HEK293T (cell line): ENCODE results near the gene CADM1.

Experiments
- ARNT ChIP-seq: fragments of 450-650 bp; IDR thresholded peaks from 2 replicates; pipeline ENCODE4 v1.6.1; 2017; ENCODE audit warnings: mild to moderate bottlenecking
- BHLHE40 ChIP-seq: fragments of 450-650 bp; IDR thresholded peaks from 2 replicates; pipeline ENCODE4 v1.6.1; 2016; ENCODE audit warnings: mild to moderate bottlenecking, moderate library complexity, borderline replicate concordance
- ELF4 ChIP-seq: fragments of 450-650 bp; IDR thresholded peaks from 2 replicates; pipeline ENCODE4 v1.6.1; 2017; ENCODE audit warnings: antibody characterized with exemption
- FOXA1 ChIP-seq: fragments of 450-650 bp; IDR thresholded peaks from 2 replicates; pipeline ENCODE4 v1.6.1; 2016; ENCODE audit warnings: mild to moderate bottlenecking
- FOXK2 ChIP-seq: fragments of 450-650 bp; IDR thresholded peaks from 2 replicates; pipeline ENCODE4 v1.6.1; 2016; ENCODE audit warnings: mild to moderate bottlenecking
- FOXM1 ChIP-seq: fragments of 450-650 bp; IDR thresholded peaks from 2 replicates; pipeline ENCODE4 v1.6.1; 2017; ENCODE audit warnings: mild to moderate bottlenecking, borderline replicate concordance
- L3MBTL2 ChIP-seq: fragments of 450-650 bp; conservative IDR thresholded peaks from 2 replicates; pipeline ENCODE4 v1.6.1; 2016; ENCODE audit warnings: mild to moderate bottlenecking
- NFRKB ChIP-seq: fragments of 450-650 bp; IDR thresholded peaks from 2 replicates; pipeline ENCODE4 v1.6.1; 2016; ENCODE audit warnings: mild to moderate bottlenecking, moderate library complexity
- SP1 ChIP-seq: fragments of 450-650 bp; IDR thresholded peaks from 2 replicates; pipeline ENCODE4 v1.6.1; 2017
- SUZ12 ChIP-seq: fragments of 450-650 bp; IDR thresholded peaks from 2 replicates; pipeline ENCODE4 v1.6.1; 2016; ENCODE audit warnings: mild to moderate bottlenecking
- TARDBP ChIP-seq: fragments of 450-650 bp; IDR thresholded peaks from 2 replicates; pipeline ENCODE4 v1.6.1; 2016
- ZNF384 ChIP-seq: fragments of 450-650 bp; IDR thresholded peaks from 2 replicates; pipeline ENCODE4 v1.6.1; 2016
- TF ChIP-seq, protein P1 (sequence below): fragments of 450-650 bp; IDR thresholded peaks from 2 replicates; pipeline ENCODE4 v1.6.1; 2016

- TF ChIP-seq SP1 (no peak), SUZ12 (no peak), FOXK2 (no peak), ZNF384 (no peak), L3MBTL2 (no peak), FOXA1 (no peak), TARDBP (no peak), FOXM1 (no peak), ARNT (no peak), BHLHE40 (no peak), ELF4 (no peak), NFRKB (no peak)
- TF ChIP-seq, protein P1, sequence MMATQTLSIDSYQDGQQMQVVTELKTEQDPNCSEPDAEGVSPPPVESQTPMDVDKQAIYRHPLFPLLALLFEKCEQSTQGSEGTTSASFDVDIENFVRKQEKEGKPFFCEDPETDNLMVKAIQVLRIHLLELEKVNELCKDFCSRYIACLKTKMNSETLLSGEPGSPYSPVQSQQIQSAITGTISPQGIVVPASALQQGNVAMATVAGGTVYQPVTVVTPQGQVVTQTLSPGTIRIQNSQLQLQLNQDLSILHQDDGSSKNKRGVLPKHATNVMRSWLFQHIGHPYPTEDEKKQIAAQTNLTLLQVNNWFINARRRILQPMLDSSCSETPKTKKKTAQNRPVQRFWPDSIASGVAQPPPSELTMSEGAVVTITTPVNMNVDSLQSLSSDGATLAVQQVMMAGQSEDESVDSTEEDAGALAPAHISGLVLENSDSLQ: no peak
Observed at GRCh38 chr11:115322553-115323203, 181.5 kb downstream of the CADM1 start.
